Mammary epithelial cell (primary cell): ENCODE results near the gene IDH2.

ENCODE experiments used
- CTCF ChIP-seq, 2 donors: IDR thresholded peaks in 1 of 2; conservative IDR thresholded peaks in 1 of 2; 2 replicates each; pipeline ENCODE4 v1.5.1; 2011 to 2012; ENCODE audit warnings: inconsistent platforms in 2 of 2, low read length in 2 of 2, mild to moderate bottlenecking in 2 of 2, control low read depth in 1 of 2, low read depth in 1 of 2; ENCODE audit not compliant: insufficient read depth in 1 of 2; ENCODE audit errors: extremely low read depth in 1 of 2
- EZH2 ChIP-seq: IDR thresholded peaks from 2 replicates; pipeline ENCODE4 v1.6.1; 2012; ENCODE audit warnings: low read length, inconsistent platforms, borderline replicate concordance

GRCh38 chr15:90079619-90080457 is 22.4 kb downstream of the IDH2 start:
- TF ChIP-seq CTCF (conservative IDR thresholded peaks at IDR 0.05 in 1 of 2, IDR thresholded peaks at IDR 0.05 in 1 of 2; ENCODE audit: extremely low read depth in 1 of 2, insufficient read depth in 1 of 2, low read depth in 1 of 2, low read length in 2 of 2): no peak
- no peak for TF ChIP-seq EZH2
